ENCODE data around the gene TMPRSS6. TPM values are rescaled to one million over a fixed set of nuclear protein-coding genes. Genes with fewer than 3 reads are reported as not detected.

TMPRSS6 gene
- total and polyA plus RNA-seq, 9 donors, result 0.04 to 2.4 (median 0.33) TPM; not detected in 6

DNA sequence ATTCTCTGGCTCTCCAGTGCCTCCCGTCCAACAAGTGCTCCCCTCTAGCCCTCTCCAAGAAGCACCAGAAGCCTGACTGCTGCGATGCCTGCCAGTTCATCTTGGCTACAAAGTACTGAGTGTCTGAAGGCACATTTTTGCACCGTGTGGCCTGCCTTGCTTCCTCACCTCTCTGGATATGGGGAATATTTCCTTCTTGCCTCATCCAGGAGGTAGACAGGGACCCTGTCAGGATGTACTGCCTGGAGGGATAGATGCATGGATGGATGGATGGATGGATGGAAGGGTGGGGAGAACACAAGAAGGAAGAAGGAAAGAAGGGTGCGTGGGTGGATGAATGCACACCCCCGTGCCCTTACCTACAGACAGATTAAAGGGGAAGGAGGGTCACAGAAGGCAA is 30.4 kb downstream of the TMPRSS6 start:
- intact Hi-C loops (cut with DNase I), result no loop called here
- Histone ChIP-seq H3K4me1 (ENCODE audit: insufficient read depth) (no peaks in the 10 kb centered on the region), H3K9me3 (no peaks in the 10 kb centered on the region), H3K27me3 (no peaks in the 10 kb centered on the region), H3K4me3 (no peak overlapping the region), H3K36me3 (no peaks in the 10 kb centered on the region), H3K27ac (no peak overlapping the region)
- TF ChIP-seq POLR2A (IDR thresholded peaks at IDR 0.05), result no peak
- DNase-seq, result no peak
- WGBS, 3 donors, result 24 to 32% (median 29%) methylated on average over 5 of the region's 5 CpGs

GRCh38 chr22:37077802-37078448 is 31.6 kb downstream of the TMPRSS6 start:
- TF ChIP-seq EP300 (IDR thresholded peaks at IDR 0.05), result no peak
- no peak for TF ChIP-seq POLR2A (IDR thresholded peaks at IDR 0.05)
- TF ChIP-seq CTCF (IDR thresholded peaks at IDR 0.05), result peak; percentile 11 to 32 (median 28)
- H3K36me3 ChIP-seq, result no peaks in the 10 kb centered on the region
- H3K9me3 ChIP-seq, result no peaks in the 10 kb centered on the region
- no peak overlapping the region for H3K27ac ChIP-seq
- intact Hi-C loops (cut with DNase I), result no loop called here
- H3K4me1 ChIP-seq (ENCODE audit: insufficient read depth), result no peaks in the 10 kb centered on the region
- 21 to 32% (median 26%) methylated on average over 15 of the region's 15 CpGs for WGBS, 3 donors
- H3K4me3 ChIP-seq, result no peak overlapping the region
- no peaks in the 10 kb centered on the region for H3K27me3 ChIP-seq
- peak in 2 of 5 donors; percentile 37 to 57 for DNase-seq

DNA sequence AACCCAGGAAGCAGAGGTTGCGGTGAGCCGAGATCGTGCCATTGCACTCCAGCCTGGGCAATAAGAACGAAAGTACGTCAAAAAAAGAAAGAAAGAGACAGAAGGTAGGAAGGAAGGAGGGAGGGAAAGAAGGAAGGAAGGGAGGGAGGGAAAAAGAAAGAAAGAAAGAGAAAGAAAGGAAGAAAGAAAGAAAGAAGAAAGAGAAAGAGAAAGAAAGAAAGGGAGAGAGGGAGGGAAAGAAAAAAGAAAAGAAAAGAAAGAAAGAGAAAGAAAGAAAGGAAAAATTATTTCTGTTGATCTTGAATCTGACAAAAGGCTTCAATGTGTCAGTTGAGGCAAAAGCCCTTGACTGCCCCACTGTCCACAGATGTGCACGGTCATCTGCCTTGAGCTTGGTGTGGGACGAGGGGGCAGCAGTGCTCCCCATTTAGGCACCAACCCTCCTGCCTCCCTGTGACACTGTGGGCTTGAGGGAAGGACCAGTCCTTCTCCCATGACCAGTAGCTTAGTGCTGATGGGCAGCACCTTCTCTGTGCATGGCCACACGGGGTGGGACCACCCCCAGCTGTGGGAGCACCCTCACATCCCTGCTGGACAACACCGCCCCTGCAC is 33.6 kb downstream of the TMPRSS6 start:
- Histone ChIP-seq H3K36me3 (no peaks in the 10 kb centered on the region), H3K4me3 (no peak overlapping the region), H3K9me3 (no peaks in the 10 kb centered on the region), H3K4me1 (ENCODE audit: insufficient read depth) (no peaks in the 10 kb centered on the region), H3K27me3 (no peaks in the 10 kb centered on the region), H3K27ac (no peak overlapping the region)
- intact Hi-C loops (cut with DNase I), result no loop called here
- 66 to 68% (median 66%) methylated on average over 9 of the region's 9 CpGs for WGBS, 3 donors
- no peak for TF ChIP-seq CTCF (IDR thresholded peaks at IDR 0.05)
- TF ChIP-seq EP300 (IDR thresholded peaks at IDR 0.05), result no peak
- no peak for TF ChIP-seq POLR2A (IDR thresholded peaks at IDR 0.05)
- DNase-seq, result no peak

DNA sequence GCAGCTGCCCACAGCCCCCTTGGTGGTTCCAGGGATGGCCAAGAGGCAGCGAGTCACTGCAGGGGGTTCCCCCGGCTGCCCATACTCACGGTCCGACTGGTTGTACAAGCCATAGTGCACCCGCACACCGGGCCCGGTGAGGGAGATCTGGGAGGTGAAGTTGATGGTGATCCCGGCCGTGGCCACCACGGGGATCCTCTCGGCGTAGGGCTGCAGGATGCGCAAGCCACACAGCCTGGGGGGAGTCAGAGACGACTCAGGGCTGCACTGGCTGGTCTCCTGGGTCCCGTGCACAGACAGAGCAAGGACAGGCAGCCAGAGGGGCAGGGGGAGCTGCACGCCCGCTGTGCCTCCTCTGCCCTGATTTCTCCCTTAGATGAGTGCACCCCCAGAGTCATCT is 34.5 kb downstream of the TMPRSS6 start:
- TF ChIP-seq CTCF (IDR thresholded peaks at IDR 0.05) (no peak), EP300 (IDR thresholded peaks at IDR 0.05) (no peak), POLR2A (IDR thresholded peaks at IDR 0.05) (no peak)
- Histone ChIP-seq H3K27ac (no peak overlapping the region), H3K4me1 (ENCODE audit: insufficient read depth) (no peaks in the 10 kb centered on the region), H3K4me3 (no peak overlapping the region), H3K36me3 (no peaks in the 10 kb centered on the region), H3K9me3 (no peaks in the 10 kb centered on the region), H3K27me3 (no peaks in the 10 kb centered on the region)
- 53 to 64% (median 59%) methylated on average over 17 of the region's 17 CpGs for WGBS, 3 donors
- intact Hi-C loops (cut with DNase I), result no loop called here
- no peak for DNase-seq

DNA sequence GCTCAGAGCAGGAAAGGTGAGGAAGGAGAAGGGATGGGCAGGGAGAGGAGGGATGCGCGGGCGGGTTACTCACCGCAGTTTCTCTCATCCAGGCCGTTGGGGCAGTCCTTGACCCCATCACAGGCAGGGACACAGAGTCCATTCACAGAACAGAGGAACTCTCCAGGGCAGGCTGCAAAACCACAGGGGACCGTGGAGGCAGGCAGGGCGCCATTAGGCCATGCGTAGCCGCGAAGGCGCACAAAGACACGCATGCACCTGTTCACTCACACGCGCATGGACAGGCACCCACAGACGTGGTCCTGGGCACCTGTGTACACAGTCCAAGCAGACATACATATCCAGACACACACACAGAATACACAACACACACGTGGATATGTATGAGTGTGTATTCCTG is 35.0 kb downstream of the TMPRSS6 start:
- no peaks in the 10 kb centered on the region for H3K9me3 ChIP-seq
- no peak overlapping the region for H3K4me3 ChIP-seq
- intact Hi-C loops (cut with DNase I), result no loop called here
- H3K27ac ChIP-seq, result no peak overlapping the region
- H3K27me3 ChIP-seq, result no peaks in the 10 kb centered on the region
- TF ChIP-seq EP300 (IDR thresholded peaks at IDR 0.05), result no peak
- TF ChIP-seq CTCF (IDR thresholded peaks at IDR 0.05), result no peak
- TF ChIP-seq POLR2A (IDR thresholded peaks at IDR 0.05), result no peak
- H3K36me3 ChIP-seq, result no peaks in the 10 kb centered on the region
- DNase-seq, result no peak
- H3K4me1 ChIP-seq (ENCODE audit: insufficient read depth), result no peaks in the 10 kb centered on the region
- 49 to 61% (median 55%) methylated on average over 16 of the region's 16 CpGs for WGBS, 3 donors
